Vagina (tissue), 2 donors: ENCODE data around the gene ZNF135.

ENCODE experiments used
- POLR2A ChIP-seq, 2 donors: fragments of 450-650 bp; IDR thresholded peaks; one replicate each; pipeline ENCODE4 v1.6.1; 2017; ENCODE audit warnings: antibody characterized with exemption in 2 of 2, mild to moderate bottlenecking in 2 of 2, moderate library complexity in 2 of 2
- TF ChIP-seq, protein P1 (sequence below), 3 experiments: fragments of 450-650 bp in 2 of 3; fragments of 200-600 bp in 1 of 3; sonication (generic) in 1 of 3; IDR thresholded peaks; one replicate each; pipeline ENCODE4 v1.5.1; 2017 to 2019; ENCODE audit warnings: antibody characterized with exemption in 3 of 3, mild to moderate bottlenecking in 2 of 3, moderate library complexity in 2 of 3

DNA sequence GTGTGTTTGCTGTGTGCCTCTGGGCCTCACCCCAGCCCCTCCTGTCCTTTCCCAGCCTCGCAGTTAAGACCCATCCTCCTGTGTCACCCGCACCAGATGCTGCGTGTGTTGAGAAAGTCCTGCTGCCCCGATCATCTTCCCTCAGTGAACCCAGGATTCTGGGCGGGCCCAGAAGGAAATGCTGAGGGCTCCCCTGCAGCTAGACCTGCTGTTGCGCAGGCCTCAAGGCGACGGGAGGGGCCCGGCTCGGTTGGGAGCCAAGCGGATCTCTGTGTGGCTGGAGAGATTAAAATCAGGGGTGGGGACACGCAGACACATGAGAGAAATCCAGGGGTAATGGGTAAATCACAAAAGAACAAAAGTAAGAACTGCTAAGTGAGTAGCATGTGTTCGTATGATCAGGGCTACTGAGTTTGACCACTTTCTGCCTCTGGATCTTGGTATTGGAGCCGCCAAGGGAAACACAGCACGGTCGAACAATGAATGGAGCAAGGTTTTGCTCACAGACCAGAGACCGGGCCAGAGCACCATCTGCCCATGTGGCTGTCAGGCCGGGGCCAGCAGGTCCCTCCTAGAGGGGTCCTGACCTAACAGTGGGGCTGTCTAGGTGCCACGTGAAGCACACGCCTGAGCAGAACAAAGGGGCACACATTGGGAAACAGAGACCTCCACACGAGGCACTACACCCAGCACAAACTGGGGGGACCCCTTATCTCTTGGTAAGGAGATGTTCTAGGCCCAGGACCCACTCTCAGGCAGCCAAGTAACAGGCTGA lies 18.1 kb upstream of the ZNF135 start:
- TF ChIP-seq, protein P1, sequence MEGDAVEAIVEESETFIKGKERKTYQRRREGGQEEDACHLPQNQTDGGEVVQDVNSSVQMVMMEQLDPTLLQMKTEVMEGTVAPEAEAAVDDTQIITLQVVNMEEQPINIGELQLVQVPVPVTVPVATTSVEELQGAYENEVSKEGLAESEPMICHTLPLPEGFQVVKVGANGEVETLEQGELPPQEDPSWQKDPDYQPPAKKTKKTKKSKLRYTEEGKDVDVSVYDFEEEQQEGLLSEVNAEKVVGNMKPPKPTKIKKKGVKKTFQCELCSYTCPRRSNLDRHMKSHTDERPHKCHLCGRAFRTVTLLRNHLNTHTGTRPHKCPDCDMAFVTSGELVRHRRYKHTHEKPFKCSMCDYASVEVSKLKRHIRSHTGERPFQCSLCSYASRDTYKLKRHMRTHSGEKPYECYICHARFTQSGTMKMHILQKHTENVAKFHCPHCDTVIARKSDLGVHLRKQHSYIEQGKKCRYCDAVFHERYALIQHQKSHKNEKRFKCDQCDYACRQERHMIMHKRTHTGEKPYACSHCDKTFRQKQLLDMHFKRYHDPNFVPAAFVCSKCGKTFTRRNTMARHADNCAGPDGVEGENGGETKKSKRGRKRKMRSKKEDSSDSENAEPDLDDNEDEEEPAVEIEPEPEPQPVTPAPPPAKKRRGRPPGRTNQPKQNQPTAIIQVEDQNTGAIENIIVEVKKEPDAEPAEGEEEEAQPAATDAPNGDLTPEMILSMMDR (IDR thresholded peaks at IDR 0.05): no peak
- TF ChIP-seq POLR2A (IDR thresholded peaks at IDR 0.05): no peak
